Measurements from ENCODE around the gene LY86.
"Not testable (repeated sequence)": the region's sequence is repeated elsewhere in the genome, so short reads cannot be mapped to it uniquely, and the experiment has no call there.

The LY86 gene

DNA sequence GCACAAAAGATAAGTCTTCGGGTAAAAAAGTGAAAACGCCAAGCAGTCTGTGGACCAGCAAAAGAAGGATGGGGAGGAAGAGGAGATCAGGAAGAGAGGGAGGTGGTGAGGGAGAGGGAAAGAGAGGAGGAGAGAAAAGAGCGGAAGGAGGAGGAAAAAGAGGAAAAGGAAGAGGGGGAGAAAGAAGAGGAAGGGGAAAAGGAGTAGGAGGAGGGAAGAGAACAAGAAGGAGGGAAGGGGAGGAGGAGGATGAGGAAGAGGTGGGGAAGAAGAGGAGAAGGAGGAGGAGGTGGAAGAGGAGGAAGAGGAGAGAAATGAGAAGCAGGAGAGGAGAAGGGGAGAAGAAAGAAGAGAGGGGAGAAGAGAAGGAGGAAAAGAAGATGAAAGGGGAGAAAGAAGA lies 6.5 kb downstream of the LY86 start:
- no peak for DNase-seq (ENCODE audit: insufficient read length, low spot score)
- FAIRE-seq: no peak

DNA sequence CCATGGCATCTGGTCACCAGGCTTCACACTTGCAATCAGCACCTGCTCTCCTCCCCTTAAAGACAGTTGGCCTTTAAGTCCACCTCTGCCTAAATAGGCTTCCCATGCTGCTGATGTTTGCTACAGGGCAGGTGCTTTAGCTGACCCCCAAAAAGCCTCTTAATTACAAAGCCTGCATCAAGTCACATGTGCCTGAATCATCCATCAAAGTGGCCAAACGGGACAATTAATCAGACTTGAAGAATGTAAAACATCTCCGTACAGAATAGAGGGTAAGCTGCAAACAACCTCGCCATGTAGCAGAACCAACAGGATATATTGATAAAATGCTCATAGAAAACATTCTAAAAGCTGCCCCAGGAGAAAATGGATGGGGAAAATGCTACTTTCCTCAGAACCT lies 7.4 kb downstream of the LY86 start:
- FAIRE-seq: no peak
- no peak for DNase-seq (ENCODE audit: insufficient read length, low spot score)

DNA sequence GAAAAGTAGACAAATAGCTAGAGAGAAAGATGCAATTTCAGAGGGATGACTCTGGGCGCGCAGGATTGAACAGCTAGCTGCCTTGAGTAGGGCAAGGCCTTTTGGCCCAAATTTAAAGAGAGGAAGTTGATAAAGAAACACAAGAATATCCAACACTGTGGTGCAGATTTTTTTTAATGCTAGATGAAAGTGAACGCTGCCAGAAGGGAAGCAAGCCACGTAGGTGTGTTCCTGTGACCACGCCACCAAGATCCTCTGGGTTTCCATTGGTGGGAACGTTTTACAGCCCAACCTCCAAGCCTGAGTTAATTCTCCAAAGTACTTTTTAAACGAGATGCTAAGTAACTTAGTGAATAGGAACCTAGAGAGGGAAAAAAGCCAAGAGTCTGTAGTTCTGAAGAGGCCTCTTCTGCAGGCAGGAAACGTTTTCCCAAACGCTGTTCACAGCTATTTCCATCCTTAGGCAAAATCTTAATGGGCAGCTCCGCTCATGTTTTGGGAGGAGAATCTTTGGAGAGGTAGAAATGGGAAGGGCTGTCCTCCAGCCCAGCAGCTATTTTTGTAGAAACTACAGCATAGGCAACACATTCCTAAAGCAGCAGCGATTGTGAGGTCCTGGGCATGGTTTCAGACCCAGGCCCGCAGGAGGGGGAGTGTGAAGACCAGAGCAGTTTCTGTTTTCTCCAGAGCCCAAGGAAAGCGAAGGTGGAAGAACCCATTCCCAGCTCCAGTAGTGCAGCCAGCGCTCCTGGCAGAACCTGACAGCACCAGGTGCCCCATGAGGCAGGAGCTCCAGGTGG lies 8.2 kb downstream of the LY86 start:
- DNase-seq (ENCODE audit: insufficient read length, low spot score): no peak
- FAIRE-seq: no peak

DNA sequence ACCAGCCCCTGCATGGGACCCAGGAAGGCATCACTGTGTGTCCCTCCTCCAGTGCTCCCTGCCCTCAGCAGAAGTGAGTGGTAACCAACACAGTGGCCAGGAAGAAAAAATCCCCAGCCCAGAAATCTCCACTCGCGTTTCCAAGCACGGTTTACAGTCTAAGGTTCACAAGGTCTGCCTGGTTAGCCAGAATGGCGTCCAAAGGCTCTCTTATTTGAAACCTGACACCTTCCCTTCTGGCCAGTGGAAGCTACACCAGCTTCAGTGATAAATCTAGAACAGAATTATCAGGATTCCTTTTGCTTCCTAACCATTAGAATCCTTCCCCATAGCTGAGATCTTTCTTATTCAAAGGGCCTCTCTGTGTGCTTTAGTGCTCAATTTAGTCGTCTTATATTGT lies 9.2 kb downstream of the LY86 start:
- FAIRE-seq (no peak), DNase-seq (ENCODE audit: insufficient read length, low spot score) (no peak)

DNA sequence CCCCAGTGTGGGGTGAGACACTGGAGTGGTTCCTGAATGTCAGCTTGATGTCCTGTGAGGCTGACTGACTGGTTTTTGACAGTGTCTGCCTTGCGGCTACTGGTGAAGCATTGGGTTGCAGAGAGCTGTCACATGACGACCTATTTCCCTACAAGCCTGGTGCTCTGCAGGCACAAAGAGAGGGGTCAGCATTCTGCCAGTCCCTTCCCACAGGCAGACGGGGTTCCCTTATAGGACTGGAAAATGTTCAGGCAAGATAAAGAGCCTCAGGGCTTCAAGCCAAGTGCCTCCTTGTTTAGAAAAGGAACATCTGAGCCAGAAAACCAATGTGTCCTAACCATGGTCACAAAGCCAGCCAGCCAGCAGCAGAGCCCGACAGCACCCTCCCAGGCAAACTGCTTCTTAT lies 11.0 kb downstream of the LY86 start:
- no peak for DNase-seq (ENCODE audit: insufficient read length, low spot score)
- no peak for FAIRE-seq

DNA sequence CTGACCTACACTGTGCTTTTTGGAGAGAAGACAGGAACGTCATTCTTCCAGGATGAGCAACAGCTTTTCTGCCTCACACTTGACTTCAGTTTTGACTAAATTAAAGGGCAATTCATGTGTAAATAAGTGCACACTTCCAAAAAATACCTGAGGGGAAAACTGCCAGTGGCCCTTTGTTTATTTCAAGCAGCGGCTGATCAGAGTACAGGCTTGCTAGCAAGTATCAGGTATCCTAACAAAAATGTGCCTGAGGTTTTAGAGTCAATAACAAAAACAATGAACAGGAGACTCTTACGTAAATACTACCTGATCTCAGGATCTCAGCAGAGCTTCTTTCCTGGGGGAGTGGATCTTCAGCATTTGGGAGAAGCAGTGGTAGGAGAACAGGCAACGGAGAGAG lies 12.4 kb downstream of the LY86 start:
- FAIRE-seq (no peak), DNase-seq (ENCODE audit: insufficient read length, low spot score) (no peak)

DNA sequence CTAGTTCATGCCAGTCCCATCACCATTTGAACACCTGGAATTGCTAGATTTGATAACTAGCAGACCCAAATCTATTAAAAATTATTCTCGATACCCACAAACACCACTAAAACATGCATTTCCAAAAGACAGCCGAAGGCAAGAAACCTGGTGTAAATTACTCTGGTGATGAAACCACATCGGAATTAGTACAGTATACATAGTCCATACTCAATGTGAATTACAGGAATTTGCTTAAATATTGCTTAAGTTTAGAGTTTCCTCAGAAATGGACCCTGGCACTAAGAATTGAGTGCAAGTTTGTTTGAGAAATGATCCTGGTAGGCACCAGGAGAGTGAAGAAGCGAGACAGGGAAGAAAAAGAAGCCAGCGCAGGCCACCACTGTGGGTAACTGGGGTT lies 13.7 kb downstream of the LY86 start:
- FAIRE-seq: no peak
- no peak for DNase-seq (ENCODE audit: insufficient read length, low spot score)

DNA sequence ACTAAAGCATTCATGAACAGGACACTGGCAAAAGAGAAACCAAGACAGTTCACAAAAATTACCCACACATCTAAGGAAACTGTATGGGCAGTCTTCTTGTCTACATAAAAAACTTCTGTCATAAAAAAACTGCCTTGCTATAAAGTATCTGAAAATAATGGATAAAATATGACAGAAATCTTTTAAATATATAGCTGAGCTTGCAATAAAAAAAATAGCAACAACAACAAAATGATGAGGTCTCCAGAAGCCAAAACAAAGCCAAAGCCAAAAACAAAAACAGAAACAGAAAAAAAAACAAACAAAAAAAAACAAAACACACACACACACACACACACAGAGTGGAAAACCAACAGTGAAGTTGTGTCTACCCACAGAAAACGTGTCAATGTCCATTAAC lies 14.8 kb downstream of the LY86 start:
- FAIRE-seq (no peak), DNase-seq (ENCODE audit: insufficient read length, low spot score) (no peak)

DNA sequence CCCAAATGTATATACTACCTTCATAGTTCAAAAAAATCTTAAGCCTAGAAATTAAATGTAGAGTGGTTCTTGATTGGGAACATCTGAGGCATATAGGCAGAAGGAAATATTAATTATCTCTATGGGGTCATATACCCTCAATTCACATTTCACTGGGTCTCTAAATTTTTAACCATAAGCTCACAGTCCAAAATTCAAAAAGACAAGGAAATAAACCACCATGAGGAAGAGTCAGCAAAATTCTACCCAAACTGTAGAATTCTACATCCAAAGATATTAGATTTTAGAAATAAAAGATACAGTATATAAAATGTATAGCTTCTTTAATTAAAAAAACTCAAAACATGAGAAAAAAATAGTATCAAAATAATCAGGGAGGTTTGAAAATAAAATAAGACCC lies 15.5 kb downstream of the LY86 start:
- no peak for DNase-seq (ENCODE audit: insufficient read length, low spot score)
- FAIRE-seq: no peak

DNA sequence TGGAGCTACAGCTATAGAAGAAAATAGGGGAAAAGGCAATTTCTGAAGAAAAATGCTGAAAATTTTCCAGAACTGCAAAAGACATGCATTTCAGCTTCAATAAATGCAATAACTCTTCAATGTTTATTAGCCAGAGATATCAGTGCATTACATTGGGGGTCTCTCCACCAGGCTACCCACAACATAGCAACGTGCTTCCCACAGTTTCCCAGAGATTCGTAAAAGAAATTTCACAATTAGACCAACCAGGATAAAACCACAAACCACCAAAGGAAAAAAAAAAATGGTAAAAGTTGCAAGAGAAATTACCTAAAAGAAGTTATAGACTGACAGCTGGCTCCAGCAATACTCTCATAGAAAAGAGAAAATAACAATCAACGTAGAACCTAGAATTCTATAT lies 16.0 kb downstream of the LY86 start:
- DNase-seq (ENCODE audit: insufficient read length, low spot score) (no peak), FAIRE-seq (no peak)

DNA sequence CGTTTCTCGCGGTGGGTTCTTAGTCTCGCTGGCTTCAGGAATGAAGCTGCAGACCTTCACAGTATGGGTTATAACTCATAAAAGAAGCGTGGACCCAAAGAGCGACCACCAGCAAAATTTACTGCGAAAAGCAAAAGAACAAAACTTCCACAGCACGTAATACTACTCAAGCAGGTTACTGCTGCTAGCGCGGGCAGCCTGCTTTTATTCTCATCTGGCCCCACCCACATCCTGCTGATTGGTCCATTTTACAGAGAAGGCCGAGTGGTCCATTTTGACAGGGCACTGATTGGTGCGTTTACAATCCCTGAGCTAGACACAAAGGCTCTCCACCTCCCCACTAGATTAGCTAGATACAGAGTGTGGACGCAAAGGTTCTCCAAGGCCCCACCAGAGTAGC lies 17.4 kb downstream of the LY86 start:
- DNase-seq (ENCODE audit: insufficient read length, low spot score): no peak
- FAIRE-seq: no peak

DNA sequence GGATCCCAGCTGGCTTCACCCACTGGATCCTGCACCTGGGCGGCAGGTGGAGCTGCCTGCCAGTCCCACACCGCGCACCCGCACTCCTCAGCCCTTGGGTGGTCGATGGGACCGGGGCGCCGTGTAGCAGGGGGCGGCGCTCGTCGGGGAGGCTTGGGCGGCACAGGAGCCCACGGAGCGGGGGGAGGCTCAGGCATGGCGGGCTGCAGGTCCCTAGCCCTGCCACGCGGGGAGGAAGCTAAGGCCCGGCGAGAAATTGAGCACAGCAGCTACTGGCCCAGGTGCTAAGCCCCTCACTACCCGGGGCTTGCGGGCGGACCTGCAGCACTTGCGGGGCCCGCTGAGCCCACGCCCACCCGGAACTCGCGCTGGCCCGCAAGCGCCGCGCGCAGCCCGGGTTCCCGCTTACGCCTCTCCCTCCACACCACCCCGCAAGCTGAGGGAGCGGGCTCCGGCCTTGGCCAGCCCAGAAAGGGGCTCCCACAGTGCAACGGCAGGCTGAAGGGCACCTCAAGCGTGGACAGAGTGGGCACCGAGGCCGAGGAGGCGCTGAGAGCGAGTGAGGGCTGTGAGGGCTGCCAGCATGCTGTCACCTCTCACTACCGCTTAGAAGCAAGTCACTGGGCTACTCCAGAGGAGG lies 18.0 kb downstream of the LY86 start:
- not testable (repeated sequence) for FAIRE-seq; DNase-seq (ENCODE audit: insufficient read length, low spot score)

DNA sequence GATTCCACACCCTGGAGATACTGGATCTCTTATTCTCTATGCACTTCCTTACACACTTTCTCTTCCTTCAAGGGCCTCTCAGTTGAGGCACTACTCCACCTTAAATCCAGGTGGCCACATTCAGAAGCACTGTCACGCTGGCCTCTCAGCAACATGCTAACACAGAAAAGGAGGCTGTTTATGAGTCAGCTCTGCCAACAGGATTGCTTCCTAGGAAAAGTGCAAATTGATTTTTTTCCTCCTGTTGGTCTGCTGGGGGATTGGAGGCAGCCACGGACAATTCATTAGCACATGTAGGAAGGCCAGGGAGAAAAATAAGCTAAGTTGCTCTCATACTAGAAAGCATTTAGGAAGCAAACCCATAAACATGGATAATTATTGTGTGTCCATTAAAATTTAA lies 20.9 kb downstream of the LY86 start:
- FAIRE-seq (peak; percentile 61), DNase-seq (ENCODE audit: insufficient read length, low spot score) (no peak)

DNA sequence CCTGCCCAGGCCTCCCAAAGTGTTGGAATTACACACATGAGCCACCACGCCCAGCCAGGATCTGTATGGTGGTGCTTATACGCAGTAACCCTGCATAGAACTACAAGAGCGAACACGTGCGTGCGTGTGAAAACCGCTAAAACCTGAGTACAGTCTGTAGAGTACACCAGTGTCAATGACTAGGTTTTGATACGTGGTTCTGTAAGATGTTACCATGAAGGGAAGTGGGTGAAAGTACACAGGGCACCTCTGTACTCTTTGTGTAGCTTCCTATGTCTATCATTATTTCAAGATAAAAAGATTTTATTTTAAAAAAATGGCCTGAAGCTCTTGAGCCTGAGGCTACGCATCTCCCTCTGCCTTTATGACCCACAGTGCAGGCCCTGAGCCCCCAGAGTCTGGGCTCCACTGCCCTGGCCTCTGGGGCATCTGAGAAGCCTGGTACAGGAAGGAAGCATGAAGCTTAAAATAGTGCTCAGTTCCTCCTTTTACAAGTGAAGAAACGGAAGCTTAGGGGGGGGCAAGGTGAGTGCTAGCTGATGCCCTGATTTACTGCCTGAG lies 21.6 kb downstream of the LY86 start:
- FAIRE-seq (peak; percentile 89), DNase-seq (ENCODE audit: insufficient read length, low spot score) (peak; percentile 92)

DNA sequence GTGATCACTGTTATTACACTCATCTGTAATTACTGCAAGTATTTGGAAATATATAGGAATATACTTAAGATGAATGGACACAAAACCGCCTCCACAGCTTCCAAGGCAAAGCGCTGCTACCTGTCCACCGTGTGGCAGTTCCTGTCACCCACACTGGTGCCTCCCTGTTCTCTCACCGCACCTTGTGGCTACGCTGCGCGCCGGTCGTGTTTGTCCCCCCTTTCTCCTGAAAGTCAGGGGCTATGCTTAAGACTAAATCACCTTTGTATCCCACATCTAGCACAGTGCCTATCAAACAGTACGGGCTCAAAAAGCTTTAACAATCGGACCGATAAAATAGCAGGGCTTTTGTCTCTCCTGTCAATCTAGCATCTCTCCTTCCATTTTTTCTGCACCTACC lies 23.0 kb downstream of the LY86 start:
- DNase-seq (ENCODE audit: insufficient read length, low spot score): no peak
- no peak for FAIRE-seq

DNA sequence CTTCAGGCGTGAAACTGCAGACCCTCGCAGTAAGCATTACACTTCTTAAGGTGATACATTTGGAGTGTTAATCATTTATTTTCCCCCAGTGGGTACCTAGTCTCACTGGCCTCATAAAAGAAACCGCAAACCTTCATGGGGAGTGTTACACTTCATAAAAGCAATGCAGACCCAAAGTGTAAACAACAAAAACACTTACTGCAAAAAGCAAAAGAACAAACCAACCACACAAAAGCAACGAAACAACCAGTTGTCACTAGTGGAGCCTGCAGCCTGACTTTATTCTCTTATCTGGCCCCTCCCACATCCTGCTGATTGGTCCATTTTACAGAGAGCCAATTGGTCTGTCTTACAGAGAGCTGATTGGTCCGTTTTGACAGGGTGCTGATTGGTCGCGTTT lies 23.8 kb downstream of the LY86 start:
- FAIRE-seq: no peak
- DNase-seq (ENCODE audit: insufficient read length, low spot score): no peak

DNA sequence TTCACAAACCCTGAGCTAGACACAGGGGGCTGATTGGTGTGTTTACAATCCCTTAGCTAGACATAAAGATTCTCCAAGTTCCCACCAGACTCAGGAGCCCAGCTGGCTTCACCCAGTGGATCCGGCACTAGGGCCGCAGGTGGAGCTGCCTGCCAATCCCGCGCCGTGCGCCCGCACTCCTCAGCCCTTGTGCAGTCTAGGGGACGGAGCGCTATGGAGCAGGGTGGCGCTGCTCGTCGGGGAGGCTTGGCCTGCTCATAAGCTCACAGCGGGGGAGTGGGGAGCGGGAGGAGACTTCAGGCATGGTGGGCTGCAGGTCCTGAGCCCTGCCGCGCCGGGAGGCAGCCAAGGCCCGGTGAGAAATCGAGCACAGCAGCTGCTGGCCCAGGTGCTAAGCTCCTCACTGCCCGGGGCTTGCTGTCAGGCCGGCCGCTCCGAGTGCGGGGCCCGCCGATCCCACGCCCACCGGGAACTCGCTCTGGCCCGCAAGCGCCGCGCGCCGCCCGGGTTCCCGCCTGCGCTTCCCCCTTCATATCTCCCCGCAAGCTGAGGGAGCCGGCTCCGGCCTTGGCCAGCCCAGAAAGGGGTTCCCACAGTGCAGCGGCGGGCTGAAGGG lies 24.7 kb downstream of the LY86 start:
- not testable (repeated sequence) for DNase-seq (ENCODE audit: insufficient read length, low spot score); FAIRE-seq

DNA sequence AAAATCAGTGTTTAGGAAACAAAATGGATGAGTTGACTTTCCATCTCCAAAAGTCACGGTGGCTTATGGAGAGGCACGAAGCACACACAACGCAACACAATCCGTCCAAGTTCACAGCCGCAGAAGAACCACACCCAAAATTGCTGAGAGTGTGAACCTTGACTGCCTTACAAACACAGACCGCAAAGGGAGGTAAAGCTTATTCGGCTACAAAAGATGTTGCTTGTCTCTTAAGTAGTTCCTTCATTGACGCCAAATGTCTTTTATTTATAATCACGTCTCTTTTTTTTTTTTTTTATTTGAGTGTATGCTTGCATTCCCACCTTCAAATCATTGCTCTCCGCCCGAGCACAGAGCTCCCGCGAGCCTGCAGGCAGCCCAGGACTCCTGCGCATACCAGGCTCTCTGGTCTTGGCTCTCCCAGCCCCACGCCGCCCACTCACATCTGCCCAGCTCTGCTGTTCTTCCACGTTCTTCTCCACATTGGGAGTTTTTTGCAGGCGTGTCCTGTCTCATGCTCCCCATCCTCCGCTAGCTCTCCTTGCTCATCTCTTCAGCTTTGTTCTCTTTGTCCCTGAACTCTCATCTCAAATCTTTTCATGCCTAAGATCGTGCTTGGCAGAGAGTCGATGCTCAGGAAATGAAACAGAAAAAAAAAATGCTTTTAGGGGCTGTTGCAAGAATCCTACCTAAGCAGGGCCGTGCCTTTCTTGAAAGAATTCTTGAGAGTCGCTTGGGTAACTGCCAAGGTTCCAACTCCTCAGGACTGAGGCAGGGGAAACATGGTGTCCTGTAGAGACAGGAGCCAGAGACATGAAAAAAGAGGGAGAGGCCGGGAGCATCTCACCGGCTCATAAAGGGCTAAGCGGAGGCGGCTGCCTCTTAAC lies 25.8 kb downstream of the LY86 start:
- DNase-seq (ENCODE audit: insufficient read length, low spot score) (no peak), FAIRE-seq (no peak)

DNA sequence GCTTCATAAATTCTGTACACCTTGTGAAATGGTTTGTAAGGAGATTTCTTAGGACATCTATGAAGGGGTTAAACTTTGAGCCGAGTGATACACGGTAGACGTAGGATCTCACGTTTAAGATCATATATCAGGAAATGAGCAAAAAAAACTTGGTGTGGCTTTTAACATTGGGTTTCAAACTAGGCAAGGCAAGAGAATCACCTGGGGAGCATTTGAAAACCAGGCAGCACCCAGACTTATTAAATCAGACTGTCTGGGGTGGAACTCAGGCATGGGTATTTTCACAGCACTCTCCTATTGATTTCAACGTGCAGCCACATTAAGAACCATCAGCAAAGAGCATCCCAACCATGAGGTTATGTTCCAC lies 26.4 kb downstream of the LY86 start:
- DNase-seq (ENCODE audit: insufficient read length, low spot score): no peak
- FAIRE-seq: no peak

DNA sequence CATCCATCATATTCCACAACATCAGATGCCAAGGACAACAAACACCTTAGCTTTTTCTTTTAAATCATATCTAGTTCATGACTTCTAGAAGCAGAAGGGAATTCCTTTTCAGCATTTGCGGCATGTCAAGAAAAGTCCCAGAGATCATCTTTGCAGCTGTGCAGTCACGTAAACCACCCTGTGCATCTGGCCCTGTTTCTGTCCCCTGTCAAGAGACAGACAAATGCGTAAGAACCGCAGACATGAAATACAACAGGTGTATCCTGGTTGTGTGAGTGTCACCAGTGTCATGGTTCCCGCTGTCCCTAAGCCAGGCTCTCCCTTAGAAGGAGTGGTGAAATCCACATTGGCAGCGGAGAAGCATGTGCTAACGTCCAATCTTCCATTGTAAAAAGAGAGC lies 28.1 kb downstream of the LY86 start:
- FAIRE-seq: peak; percentile 49
- DNase-seq (ENCODE audit: insufficient read length, low spot score): no peak
